GM12891 (cell line): Measurements from ENCODE around the gene MAK.

Experiments
- PAX5 ChIP-seq: IDR thresholded peaks from 2 replicates; pipeline ENCODE4 v1.6.1; 2011; ENCODE audit warnings: low read length, moderate library complexity, mild to moderate bottlenecking; ENCODE audit not compliant: insufficient read depth, severe bottlenecking
- POLR2A ChIP-seq: IDR thresholded peaks from 2 replicates; pipeline ENCODE4 v1.6.1; 2011; ENCODE audit warnings: low read depth, low read length, control low read depth
- POLR2AphosphoS5 ChIP-seq: IDR thresholded peaks from 2 replicates; pipeline ENCODE4 v1.6.1; 2011; ENCODE audit warnings: low read depth, low read length, control low read depth
- SPI1 ChIP-seq: IDR thresholded peaks from 2 replicates; pipeline ENCODE4 v1.6.1; 2011; ENCODE audit warnings: low read depth, low read length, control low read depth
- TAF1 ChIP-seq: IDR thresholded peaks from 2 replicates; pipeline ENCODE4 v1.6.1; 2011; ENCODE audit warnings: low read depth, low read length, control low read depth

DNA sequence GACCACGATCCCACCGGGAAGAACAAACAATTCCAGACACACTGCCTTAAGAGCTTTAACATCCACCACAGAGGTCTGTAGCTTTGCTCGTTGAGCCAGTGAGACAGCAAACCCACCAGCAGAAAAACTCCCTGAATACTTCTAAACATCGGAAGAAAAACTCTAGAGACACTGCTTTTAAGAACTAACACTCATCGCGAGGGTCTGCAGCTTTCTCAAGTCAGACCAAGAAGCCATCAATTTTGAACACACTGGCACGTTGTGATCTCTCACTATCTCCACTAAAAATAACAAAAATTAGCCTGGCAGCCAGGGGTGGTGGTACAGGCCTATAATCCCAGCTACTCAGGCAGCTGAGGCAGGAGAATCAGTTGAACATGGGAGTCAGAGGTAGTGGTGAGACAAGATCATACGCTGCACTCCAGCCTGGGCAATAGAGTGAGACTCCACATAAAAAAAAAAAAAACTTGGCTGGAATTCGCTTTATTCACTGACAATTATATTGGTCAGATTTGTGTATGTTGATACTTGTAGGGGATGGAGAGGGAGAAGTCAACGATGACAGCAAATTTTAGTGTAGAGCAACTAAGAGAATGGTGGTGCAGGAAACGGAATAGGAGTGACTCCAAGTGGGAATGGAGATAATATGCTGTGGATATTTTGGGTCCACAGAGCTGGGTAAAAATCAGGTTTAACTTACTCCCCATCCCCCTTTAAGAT, 116.3 kb downstream of the MAK start:
- TF ChIP-seq TAF1 (no peak), SPI1 (no peak), POLR2AphosphoS5 (no peak), POLR2A (no peak), PAX5 (no peak)
